Naive B cell (primary cell): ENCODE measurements around the gene CAMKK1. TPM values are rescaled to one million over a fixed set of nuclear protein-coding genes. Genes with fewer than 3 reads are reported as not detected.

Experiments used
- ATAC-seq, 2 donors: fragments of 150-1000 bp; cut with Tn5 transposase; 2 replicates each; pipeline ENCODE4 v1.10.0; 2021; ENCODE audit warnings: low read depth in 2 of 2, mild to moderate bottlenecking in 2 of 2, moderate library complexity in 2 of 2
- DNase-seq: peaks from one replicate; pipeline ENCODE4 v3.0.0; 2022
- H3K27ac Mint-ChIP-seq, 6 donors: one replicate each; pipeline ENCODE4 v1.8.0; 2020 to 2022; ENCODE audit warnings: mild to moderate bottlenecking in 6 of 6, mixed read lengths in 6 of 6, moderate library complexity in 5 of 6, inconsistent platforms in 2 of 6
- H3K27me3 Mint-ChIP-seq, 3 donors: one replicate each; pipeline ENCODE4 v1.8.0; 2021 to 2022; ENCODE audit warnings: mixed read lengths in 3 of 3, mild to moderate bottlenecking in 1 of 3
- H3K36me3 Mint-ChIP-seq, 2 donors: one replicate each; pipeline ENCODE4 v1.8.0; 2020 to 2022; ENCODE audit warnings: mixed read lengths in 2 of 2, inconsistent platforms in 1 of 2, mild to moderate bottlenecking in 1 of 2
- H3K4me1 Mint-ChIP-seq, 3 donors: one replicate each; pipeline ENCODE4 v1.8.0; 2020 to 2022; ENCODE audit warnings: mixed read lengths in 3 of 3, inconsistent platforms in 1 of 3, mild to moderate bottlenecking in 1 of 3, moderate library complexity in 1 of 3
- H3K4me3 Mint-ChIP-seq, 8 donors: one replicate each; pipeline ENCODE4 v1.8.0; 2020 to 2022; ENCODE audit warnings: mild to moderate bottlenecking in 8 of 8, mixed read lengths in 8 of 8, moderate library complexity in 8 of 8, inconsistent platforms in 2 of 8
- H3K9me3 Mint-ChIP-seq, 7 donors: one replicate each; pipeline ENCODE4 v1.8.0; 2020 to 2022; ENCODE audit warnings: mixed read lengths in 7 of 7, mild to moderate bottlenecking in 5 of 7, inconsistent platforms in 2 of 7, moderate library complexity in 1 of 7
- polyA plus RNA-seq, 6 donors: library from polyadenylated mRNA; unstranded; fragments of 300-500 nt; fragmentation: Illumina TruSeq; gene quantifications; one replicate each; pipeline ENCODE4 v1.2.3, GENCODE V29; 2021; ENCODE audit warnings: low read depth in 6 of 6

CAMKK1 gene
- polyA plus RNA-seq, 6 donors from 2014 or later, result 0.69 to 1.4 (median 1.1) TPM

GRCh38 chr17:3879186-3879585 is 13.7 kb downstream of the CAMKK1 start:
- Mint-ChIP-seq H3K9me3 (no peaks in the 10 kb centered on the region), H3K27me3 (no peaks in the 10 kb centered on the region), H3K27ac (peak overlapping the region in 1 of 6 donors; percentile 34)

GRCh38 chr17:3877220-3877619 is 15.6 kb downstream of the CAMKK1 start:
- DNase-seq (no peak), ATAC-seq (no peak)
- Mint-ChIP-seq H3K4me3 (no peak overlapping the region), H3K9me3 (no peaks in the 10 kb centered on the region), H3K4me1 (peaks cover 0 to 4% (median 0%) of the 10 kb centered on the region in 3 donors), H3K27me3 (no peaks in the 10 kb centered on the region), H3K27ac (peak overlapping the region in 1 of 6 donors; percentile 36), H3K36me3 (peaks cover 7 to 10% of the 10 kb centered on the region in 2 donors)

More at GRCh38 chr17:3879186-3879585, 13.7 kb downstream of the CAMKK1 start:
- H3K4me3 Mint-ChIP-seq, result no peak overlapping the region
- H3K4me1 Mint-ChIP-seq, result peaks cover 0 to 7% (median 0%) of the 10 kb centered on the region in 3 donors
- DNase-seq, result no peak
- no peak for ATAC-seq
- peaks cover under 1 to 4% of the 10 kb centered on the region in 2 donors for H3K36me3 Mint-ChIP-seq

GRCh38 chr17:3875317-3875716 is 17.5 kb downstream of the CAMKK1 start:
- H3K4me1 Mint-ChIP-seq, result peaks cover 7 to 12% (median 11%) of the 10 kb centered on the region in 3 donors
- peaks cover 10 to 15% of the 10 kb centered on the region in 2 donors for H3K36me3 Mint-ChIP-seq

GRCh38 chr17:3873862-3874261 is 19.0 kb downstream of the CAMKK1 start:
- no peak overlapping the region for H3K4me3 Mint-ChIP-seq
- H3K9me3 Mint-ChIP-seq, result no peaks in the 10 kb centered on the region
- peaks cover 7 to 12% (median 7%) of the 10 kb centered on the region in 3 donors for H3K4me1 Mint-ChIP-seq
- peaks cover 6 to 15% of the 10 kb centered on the region in 2 donors for H3K36me3 Mint-ChIP-seq
- ATAC-seq, result no peak
- peak overlapping the region in 1 of 6 donors; percentile 57 for H3K27ac Mint-ChIP-seq
- H3K27me3 Mint-ChIP-seq, result no peaks in the 10 kb centered on the region
- DNase-seq, result no peak

More at GRCh38 chr17:3875317-3875716, 17.5 kb downstream of the CAMKK1 start:
- ATAC-seq, result no peak
- H3K27ac Mint-ChIP-seq, result peak overlapping the region in 1 of 6 donors; percentile 73
- no peak for DNase-seq
- H3K4me3 Mint-ChIP-seq, result no peak overlapping the region
- no peaks in the 10 kb centered on the region for H3K27me3 Mint-ChIP-seq
- H3K9me3 Mint-ChIP-seq, result no peaks in the 10 kb centered on the region

- Mint-ChIP-seq H3K27me3 (no peaks in the 10 kb centered on the region), H3K4me3 (peak overlapping the region in 4 of 8 donors; percentile 21 to 50 (median 36)), H3K36me3 (peaks cover 6 to 15% of the 10 kb centered on the region in 2 donors), H3K4me1 (peaks cover 7 to 12% (median 7%) of the 10 kb centered on the region in 3 donors), H3K9me3 (no peaks in the 10 kb centered on the region), H3K27ac (peak overlapping the region in 5 of 6 donors; percentile 77 to 87 (median 82))
- ATAC-seq (peak; percentile 39 to 78), DNase-seq (no peak)
Measured at GRCh38 chr17:3870871-3871306, 22.0 kb downstream of the CAMKK1 start.

GRCh38 chr17:3867606-3868005 is 25.2 kb downstream of the CAMKK1 start:
- ATAC-seq (no peak), DNase-seq (no peak)
- Mint-ChIP-seq H3K4me3 (no peak overlapping the region), H3K36me3 (peaks cover 0 to 8% of the 10 kb centered on the region in 2 donors), H3K9me3 (no peaks in the 10 kb centered on the region), H3K27ac (peak overlapping the region in 4 of 6 donors; percentile 47 to 91 (median 79)), H3K27me3 (no peaks in the 10 kb centered on the region), H3K4me1 (peaks cover 7 to 12% (median 7%) of the 10 kb centered on the region in 3 donors)

- no peak for DNase-seq
- ATAC-seq, result no peak
- Mint-ChIP-seq H3K36me3 (peaks cover 0 to 8% of the 10 kb centered on the region in 2 donors), H3K4me1 (peaks cover 7 to 12% (median 7%) of the 10 kb centered on the region in 3 donors), H3K27me3 (no peaks in the 10 kb centered on the region), H3K27ac (peak overlapping the region in 4 of 6 donors; percentile 2 to 91 (median 74)), H3K9me3 (no peaks in the 10 kb centered on the region), H3K4me3 (no peak overlapping the region)
Measured at GRCh38 chr17:3867106-3867505, 25.7 kb downstream of the CAMKK1 start.

- Mint-ChIP-seq H3K4me3 (no peak overlapping the region), H3K36me3 (peaks cover 0 to 8% of the 10 kb centered on the region in 2 donors), H3K27me3 (no peaks in the 10 kb centered on the region), H3K27ac (no peak overlapping the region), H3K4me1 (peaks cover 6 to 7% (median 7%) of the 10 kb centered on the region in 3 donors), H3K9me3 (no peaks in the 10 kb centered on the region)
- no peak for DNase-seq
- ATAC-seq, result no peak
Measured at GRCh38 chr17:3866276-3866675, 26.6 kb downstream of the CAMKK1 start.

GRCh38 chr17:3865176-3865575 is 27.7 kb downstream of the CAMKK1 start:
- Mint-ChIP-seq H3K4me3 (no peak overlapping the region), H3K27me3 (no peaks in the 10 kb centered on the region), H3K9me3 (no peaks in the 10 kb centered on the region), H3K27ac (peak overlapping the region in 1 of 6 donors; percentile 76), H3K36me3 (no peaks in the 10 kb centered on the region), H3K4me1 (no peaks in the 10 kb centered on the region)
- DNase-seq, result no peak
- no peak for ATAC-seq

- DNase-seq, result no peak
- Mint-ChIP-seq H3K36me3 (no peaks in the 10 kb centered on the region), H3K4me1 (no peaks in the 10 kb centered on the region), H3K4me3 (no peak overlapping the region), H3K9me3 (no peaks in the 10 kb centered on the region), H3K27me3 (no peaks in the 10 kb centered on the region), H3K27ac (peak overlapping the region in 1 of 6 donors; percentile 15)
- no peak for ATAC-seq
Measured at GRCh38 chr17:3864534-3864933, 28.3 kb downstream of the CAMKK1 start.

- peaks cover 0 to 4% (median 0%) of the 10 kb centered on the region in 3 donors for H3K27me3 Mint-ChIP-seq
- no peaks in the 10 kb centered on the region for H3K36me3 Mint-ChIP-seq
- DNase-seq, result no peak
- ATAC-seq, result no peak
- no peak overlapping the region for H3K27ac Mint-ChIP-seq
- no peak overlapping the region for H3K4me3 Mint-ChIP-seq
- no peaks in the 10 kb centered on the region for H3K9me3 Mint-ChIP-seq
- H3K4me1 Mint-ChIP-seq, result no peaks in the 10 kb centered on the region
Measured at GRCh38 chr17:3861761-3862681, 30.8 kb downstream of the CAMKK1 start.

GRCh38 chr17:3860939-3861700 is 31.7 kb downstream of the CAMKK1 start:
- peaks cover 0 to 8% (median 0%) of the 10 kb centered on the region in 3 donors for H3K27me3 Mint-ChIP-seq
- H3K4me3 Mint-ChIP-seq, result peak overlapping the region in 1 of 8 donors; percentile 25

GRCh38 chr17:3859940-3860339 is 32.9 kb downstream of the CAMKK1 start:
- Mint-ChIP-seq H3K4me1 (no peaks in the 10 kb centered on the region), H3K4me3 (no peak overlapping the region), H3K36me3 (no peaks in the 10 kb centered on the region), H3K27me3 (peaks cover 0 to 8% (median 0%) of the 10 kb centered on the region in 3 donors), H3K9me3 (no peaks in the 10 kb centered on the region), H3K27ac (no peak overlapping the region)
- DNase-seq (no peak), ATAC-seq (no peak)

More at GRCh38 chr17:3860939-3861700, 31.7 kb downstream of the CAMKK1 start:
- DNase-seq (no peak), ATAC-seq (no peak)
- H3K9me3 Mint-ChIP-seq, result no peaks in the 10 kb centered on the region
- no peaks in the 10 kb centered on the region for H3K4me1 Mint-ChIP-seq
- H3K27ac Mint-ChIP-seq, result peak overlapping the region in 1 of 6 donors; percentile 88
- no peaks in the 10 kb centered on the region for H3K36me3 Mint-ChIP-seq
